HG02759 (cell line): ENCODE measurements around the gene FGFR3.
A peak's percentile ranks its signal among the peaks of the same experiment; 100 is the strongest.

Source experiments
- ATAC-seq: cut with Tn5 transposase; IDR thresholded peaks from one replicate; pipeline ENCODE4 v1.9.1; 2021; ENCODE audit warnings: mild to moderate bottlenecking, moderate library complexity; ENCODE audit not compliant: unreplicated experiment

The FGFR3 gene

DNA sequence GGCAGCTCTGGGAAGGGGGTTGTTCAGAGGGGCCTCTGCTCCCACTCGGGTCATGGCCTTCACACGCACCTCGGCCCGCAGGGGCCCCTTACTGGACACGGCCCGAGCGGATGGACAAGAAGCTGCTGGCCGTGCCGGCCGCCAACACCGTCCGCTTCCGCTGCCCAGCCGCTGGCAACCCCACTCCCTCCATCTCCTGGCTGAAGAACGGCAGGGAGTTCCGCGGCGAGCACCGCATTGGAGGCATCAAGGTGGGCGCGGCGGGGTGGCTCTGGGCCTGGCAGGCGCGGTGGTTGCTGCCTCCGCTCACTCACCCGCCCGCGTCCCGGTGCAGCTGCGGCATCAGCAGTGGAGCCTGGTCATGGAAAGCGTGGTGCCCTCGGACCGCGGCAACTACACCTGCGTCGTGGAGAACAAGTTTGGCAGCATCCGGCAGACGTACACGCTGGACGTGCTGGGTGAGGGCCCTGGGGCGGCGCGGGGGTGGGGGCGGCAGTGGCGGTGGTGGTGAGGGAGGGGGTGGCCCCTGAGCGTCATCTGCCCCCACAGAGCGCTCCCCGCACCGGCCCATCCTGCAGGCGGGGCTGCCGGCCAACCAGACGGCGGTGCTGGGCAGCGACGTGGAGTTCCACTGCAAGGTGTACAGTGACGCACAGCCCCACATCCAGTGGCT lies 8.3 kb downstream of the FGFR3 start:
- ATAC-seq: no peak

DNA sequence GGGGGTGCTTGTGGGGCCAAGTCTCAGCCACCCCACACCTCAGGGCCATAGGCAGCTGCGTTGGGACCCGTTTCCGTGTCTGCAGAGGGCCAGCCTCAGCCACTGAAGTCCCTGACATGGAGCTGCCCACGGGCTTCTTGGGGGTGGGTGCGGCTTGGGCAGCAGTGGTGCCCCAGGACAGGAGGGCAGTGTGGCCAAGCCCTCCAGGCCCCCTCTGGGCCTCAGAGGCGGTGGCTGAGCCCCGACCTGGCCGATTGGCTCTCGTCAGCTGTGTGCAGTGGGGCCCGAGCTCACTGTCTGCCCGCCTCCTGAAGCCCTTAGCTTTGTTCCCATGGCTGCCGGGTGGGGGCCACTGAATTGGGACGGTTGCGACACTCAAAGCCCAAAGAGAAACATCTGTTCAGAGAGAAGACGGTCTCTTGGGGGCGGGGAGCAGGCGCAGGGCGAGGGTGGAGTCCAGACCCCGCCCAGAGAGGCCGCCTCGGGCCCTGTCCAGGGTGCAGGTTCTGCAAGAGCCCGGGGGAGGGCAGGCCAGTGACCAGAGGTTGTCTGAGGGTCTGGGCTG lies 9.1 kb downstream of the FGFR3 start:
- no peak for ATAC-seq

DNA sequence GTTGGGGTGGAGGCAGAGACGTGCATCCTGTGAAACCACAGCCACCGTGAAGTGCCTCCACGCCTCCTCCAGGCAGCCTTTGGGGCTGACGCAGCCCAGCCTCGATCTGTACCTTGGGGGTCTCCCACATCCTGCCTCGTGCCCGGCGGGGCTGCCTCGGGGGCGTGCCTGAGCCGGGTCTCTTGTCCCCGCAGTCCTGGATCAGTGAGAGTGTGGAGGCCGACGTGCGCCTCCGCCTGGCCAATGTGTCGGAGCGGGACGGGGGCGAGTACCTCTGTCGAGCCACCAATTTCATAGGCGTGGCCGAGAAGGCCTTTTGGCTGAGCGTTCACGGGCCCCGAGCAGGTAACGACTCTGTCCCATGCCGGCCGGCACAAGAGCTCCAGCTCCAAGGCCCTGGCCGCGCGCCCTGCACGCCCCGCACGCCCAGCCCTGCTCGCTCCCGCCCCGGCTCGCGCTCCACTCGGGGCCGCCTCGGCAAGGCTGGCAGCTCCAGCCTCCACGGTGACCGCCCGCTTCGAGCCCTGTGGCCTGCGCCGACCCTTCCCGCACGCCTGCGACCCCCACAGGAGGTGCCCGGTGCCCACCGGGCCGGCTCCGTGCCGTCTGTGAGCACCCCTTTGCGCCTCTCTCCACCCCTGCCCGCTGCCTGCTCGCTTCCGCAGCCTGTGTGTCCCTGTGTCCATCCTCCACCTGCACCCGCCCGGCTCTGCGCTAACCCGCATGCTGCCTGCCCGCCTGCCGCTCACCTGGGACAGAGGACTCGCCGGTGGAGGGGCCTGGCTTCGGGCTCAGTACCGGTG lies 9.8 kb downstream of the FGFR3 start:
- ATAC-seq: no peak

DNA sequence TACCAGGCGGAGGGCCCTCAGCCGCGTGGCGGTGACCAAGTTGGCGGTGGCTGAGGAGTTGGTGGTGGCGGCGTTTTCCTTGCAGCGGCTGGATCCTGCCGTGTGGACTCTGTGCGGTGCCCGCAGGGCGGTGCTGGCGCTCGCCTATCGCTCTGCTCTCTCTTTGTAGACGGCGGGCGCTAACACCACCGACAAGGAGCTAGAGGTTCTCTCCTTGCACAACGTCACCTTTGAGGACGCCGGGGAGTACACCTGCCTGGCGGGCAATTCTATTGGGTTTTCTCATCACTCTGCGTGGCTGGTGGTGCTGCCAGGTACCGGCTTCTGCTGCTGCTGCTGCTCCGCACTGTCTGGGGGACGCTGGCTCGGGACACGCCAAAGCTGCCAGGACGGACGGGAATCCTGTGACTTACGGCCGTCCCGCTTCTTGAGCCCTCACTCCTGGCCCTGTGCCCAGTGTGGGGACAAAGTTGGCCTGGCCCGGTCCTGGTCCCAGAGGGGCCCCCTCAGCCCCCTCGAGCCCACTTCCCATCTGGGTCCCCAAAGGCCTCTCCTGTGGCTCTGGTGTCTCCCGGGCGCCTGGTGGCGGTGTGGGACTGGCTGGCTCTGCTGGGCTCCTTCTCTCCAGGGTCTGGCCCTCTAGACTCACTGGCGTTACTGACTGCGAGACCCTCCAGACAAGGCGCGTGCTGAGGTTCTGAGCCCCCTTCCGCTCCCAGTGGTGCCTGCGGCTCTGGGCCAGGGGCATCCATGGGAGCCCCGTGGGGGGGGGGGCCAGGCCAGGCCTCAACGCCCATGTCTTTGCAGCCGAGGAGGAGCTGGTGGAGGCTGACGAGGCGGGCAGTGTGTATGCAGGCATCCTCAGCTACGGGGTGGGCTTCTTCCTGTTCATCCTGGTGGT lies 10.7 kb downstream of the FGFR3 start:
- ATAC-seq: no peak

DNA sequence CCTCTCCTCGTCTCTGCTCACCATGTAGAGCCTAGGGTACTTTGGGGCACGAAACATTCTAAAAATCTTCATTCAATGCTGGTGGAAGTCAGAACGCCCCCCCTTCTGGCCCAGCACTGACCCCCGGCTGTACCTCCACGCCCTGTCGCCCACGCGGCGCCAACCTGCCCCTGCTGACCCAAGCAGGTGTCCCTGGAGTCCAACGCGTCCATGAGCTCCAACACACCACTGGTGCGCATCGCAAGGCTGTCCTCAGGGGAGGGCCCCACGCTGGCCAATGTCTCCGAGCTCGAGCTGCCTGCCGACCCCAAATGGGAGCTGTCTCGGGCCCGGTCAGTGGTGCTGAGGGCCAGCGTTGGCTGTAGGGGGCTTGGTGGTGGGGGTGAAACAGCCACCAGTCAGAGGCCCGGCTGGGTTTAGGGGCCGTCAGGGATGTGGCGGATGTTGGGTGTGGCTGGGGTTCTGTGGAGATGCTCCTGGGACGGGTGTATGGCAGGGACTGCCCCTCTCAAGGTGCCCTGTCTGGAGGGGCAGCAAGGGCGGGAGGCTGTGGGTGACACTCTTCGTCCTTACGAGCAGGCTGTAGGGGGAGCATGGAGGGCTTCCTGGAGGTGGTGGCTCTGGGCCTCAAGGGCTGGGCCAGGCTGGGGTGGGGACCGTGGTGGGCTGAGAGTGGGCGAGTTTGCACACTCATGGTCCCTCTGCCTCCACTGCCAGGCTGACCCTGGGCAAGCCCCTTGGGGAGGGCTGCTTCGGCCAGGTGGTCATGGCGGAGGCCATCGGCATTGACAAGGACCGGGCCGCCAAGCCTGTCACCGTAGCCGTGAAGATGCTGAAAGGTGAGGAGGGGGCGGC lies 11.8 kb downstream of the FGFR3 start:
- ATAC-seq: no peak

DNA sequence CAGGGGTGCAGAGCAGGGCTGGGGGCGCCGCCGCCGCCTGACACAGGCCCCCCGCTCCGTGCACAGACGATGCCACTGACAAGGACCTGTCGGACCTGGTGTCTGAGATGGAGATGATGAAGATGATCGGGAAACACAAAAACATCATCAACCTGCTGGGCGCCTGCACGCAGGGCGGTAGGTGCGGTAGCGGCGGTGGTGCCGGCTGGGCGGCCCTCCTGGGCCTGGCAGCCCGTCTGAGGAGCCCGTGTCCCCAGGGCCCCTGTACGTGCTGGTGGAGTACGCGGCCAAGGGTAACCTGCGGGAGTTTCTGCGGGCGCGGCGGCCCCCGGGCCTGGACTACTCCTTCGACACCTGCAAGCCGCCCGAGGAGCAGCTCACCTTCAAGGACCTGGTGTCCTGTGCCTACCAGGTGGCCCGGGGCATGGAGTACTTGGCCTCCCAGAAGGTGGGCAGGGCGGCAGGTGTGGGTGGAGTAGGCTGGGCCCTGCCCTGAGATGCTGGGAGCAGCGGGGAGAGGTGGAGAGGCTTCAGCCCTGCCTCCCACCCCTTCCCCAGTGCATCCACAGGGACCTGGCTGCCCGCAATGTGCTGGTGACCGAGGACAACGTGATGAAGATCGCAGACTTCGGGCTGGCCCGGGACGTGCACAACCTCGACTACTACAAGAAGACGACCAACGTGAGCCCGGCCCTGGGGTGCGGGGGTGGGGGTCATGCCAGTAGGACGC lies 12.6 kb downstream of the FGFR3 start:
- no peak for ATAC-seq

DNA sequence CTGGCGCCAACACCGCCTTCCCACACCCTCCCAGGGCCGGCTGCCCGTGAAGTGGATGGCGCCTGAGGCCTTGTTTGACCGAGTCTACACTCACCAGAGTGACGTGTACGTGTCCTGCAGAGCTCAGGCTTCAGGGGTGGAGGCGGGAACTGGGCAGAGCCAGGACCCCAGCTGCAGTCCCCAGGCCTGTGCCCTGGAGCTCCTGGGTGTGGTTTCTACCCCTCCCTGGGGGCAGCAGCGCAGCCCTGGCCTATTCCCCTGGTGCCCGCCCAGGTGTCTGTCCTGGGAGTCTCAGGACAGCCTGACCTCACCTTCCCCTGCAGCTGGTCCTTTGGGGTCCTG lies 13.1 kb downstream of the FGFR3 start:
- ATAC-seq: no peak

DNA sequence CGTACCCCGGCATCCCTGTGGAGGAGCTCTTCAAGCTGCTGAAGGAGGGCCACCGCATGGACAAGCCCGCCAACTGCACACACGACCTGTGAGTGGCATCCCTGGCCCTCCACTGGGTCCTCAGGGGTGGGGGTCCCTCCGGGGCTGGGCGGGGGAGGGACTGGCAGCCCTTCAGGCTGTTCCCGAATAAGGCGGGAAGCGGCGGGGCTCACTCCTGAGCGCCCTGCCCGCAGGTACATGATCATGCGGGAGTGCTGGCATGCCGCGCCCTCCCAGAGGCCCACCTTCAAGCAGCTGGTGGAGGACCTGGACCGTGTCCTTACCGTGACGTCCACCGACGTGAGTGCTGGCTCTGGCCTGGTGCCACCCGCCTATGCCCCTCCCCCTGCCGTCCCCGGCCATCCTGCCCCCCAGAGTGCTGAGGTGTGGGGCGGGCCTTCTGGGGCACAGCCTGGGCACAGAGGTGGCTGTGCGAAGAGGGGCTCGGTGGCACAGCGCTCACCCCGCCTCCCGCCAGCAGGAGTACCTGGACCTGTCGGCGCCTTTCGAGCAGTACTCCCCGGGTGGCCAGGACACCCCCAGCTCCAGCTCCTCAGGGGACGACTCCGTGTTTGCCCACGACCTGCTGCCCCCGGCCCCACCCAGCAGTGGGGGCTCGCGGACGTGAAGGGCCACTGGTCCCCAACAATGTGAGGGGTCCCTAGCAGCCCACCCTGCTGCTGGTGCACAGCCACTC lies 13.7 kb downstream of the FGFR3 start:
- ATAC-seq: no peak

DNA sequence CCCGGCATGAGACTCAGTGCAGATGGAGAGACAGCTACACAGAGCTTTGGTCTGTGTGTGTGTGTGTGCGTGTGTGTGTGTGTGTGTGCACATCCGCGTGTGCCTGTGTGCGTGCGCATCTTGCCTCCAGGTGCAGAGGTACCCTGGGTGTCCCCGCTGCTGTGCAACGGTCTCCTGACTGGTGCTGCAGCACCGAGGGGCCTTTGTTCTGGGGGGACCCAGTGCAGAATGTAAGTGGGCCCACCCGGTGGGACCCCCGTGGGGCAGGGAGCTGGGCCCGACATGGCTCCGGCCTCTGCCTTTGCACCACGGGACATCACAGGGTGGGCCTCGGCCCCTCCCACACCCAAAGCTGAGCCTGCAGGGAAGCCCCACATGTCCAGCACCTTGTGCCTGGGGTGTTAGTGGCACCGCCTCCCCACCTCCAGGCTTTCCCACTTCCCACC lies 14.3 kb downstream of the FGFR3 start:
- ATAC-seq: no peak

DNA sequence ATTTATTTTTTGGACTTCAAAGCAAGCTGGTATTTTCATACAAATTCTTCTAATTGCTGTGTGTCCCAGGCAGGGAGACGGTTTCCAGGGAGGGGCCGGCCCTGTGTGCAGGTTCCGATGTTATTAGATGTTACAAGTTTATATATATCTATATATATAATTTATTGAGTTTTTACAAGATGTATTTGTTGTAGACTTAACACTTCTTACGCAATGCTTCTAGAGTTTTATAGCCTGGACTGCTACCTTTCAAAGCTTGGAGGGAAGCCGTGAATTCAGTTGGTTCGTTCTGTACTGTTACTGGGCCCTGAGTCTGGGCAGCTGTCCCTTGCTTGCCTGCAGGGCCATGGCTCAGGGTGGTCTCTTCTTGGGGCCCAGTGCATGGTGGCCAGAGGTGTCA lies 15.3 kb downstream of the FGFR3 start:
- ATAC-seq: no peak

DNA sequence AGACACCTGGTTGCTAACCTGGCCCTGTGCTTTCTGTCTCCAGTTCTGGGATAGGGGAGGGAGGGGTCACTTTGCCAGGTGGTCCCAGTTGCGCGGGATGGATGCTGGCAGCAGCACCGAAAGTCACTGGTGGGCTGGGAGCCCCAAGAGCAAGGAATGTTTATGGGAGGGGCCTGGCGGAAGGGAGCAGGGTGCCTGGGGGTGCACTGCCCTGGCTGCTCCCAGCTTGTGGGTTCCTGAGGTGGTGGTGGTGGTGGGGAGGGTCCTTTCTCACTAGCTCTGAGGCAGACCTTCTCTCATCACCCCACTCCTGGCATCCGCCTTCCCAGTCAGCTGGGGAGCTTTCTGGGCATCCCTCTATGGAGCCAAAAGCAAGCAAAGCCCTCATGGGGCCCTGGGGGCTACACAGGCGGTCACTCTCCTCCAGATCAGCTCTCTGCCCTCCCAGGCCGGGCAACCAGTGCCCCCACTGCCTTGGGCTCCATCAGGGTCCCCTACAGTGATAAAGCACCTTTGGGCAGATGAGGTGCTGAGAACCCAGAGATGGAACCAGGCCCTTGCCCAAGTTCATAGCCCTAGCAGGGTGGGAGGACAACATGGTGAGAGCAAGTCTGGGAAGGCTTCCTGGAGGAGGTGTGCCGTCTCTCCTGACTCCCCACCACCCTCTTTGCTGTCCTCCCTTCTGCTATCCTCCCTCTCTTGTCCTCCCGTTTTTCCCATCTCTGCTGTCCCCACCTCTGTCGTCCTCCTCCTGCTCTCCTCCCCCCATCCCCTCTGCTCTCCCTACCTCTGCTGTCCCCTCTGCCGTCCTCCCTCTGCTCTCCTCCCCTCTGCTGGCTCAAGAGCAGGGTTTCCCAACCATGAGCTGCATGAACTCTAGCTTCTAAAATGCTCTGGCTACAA lies 16.0 kb downstream of the FGFR3 start:
- ATAC-seq: no peak

DNA sequence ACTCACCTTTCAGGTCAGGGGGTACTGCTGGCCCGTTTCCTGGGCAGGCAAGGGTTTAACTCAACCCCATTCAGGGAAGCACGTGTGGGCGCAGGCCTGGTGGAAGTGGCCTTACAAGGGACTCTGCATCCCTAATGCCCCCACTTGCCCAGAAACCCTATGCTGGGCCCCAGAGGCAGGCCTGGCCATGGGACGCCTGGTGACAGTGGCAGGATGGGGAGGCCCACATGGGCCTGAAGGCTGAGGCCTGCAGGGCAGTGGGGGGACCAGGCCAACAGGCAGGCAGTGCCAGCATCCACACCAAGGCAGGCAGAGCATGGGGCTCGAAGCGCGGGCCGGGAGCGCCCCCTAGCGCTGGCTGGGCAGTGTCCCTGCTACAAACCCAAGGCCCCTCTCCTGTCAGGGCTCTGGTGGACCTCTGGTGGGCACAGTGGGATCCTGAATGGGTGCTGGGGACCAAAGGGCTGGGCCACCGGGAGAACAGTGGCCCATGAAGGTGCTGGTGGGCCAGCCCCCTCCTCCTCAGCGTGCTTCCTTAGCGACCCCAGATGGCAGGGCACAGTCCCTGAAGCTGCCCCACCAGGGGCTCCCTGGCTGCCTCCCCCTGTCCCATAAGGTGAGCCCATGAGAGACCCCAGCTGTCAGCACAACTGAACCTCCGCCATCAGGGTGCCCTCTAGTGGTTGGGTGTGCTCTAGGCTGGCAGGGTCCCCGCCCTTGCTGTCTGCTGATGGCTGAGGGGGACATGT lies 16.8 kb downstream of the FGFR3 start:
- ATAC-seq: peak; percentile 60

DNA sequence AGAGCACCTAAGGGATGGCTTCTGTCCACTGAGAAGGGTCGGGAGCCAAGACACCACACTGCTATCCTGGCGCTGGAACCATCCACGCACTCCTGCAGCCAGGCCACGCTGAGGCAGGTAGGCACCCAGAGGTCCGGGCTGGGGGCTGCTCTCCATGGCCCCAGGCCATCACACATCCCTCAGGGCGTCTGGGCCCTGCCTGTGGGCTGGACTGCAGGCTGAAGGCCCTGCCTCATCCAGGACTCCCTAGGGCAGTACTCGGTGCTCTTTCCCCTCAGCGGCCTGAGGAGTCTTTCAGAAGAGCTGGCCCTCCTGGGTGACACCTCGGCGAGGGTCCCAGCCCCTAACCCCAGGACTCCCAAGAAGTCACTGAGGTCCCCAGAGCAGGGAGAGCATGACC lies 17.7 kb downstream of the FGFR3 start:
- ATAC-seq: no peak

DNA sequence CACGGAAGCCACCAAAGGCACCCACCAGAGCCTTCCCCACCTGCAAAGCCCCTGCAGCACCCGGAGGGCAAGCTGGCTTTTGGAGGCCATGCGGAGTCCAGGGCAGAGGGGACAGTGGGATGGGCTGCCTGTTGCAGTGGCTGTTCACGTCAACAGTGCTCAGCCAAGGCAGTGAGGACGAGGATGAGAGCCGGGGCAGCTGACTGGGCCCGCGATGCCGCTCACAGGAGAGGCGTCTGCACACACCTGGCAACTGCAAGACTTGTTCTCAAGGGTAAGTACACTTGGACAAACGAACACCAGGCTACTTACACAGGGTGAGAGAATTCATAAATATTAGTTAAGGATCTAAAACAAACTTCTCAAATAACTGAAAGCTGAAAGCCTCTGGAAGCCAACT lies 19.6 kb downstream of the FGFR3 start:
- no peak for ATAC-seq

DNA sequence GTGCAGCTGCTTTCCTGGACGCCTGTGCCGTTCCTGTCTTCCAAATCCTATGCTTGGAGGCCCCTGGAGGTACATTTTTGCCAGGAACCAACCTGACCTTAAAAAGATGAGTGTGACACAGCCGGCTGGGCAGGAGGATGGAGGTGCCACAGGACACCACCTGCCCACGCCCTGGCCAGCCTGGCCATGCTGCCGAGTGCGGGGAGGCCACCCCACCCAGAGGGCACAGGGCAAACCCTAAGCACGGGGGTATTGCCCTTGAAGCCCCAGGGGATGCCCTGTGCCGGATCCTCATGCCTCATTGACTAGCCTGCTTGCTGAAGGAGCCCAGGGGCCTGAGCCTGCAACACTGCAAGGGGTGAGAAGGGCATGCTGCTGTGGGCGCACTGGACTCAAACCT lies 20.1 kb downstream of the FGFR3 start:
- no peak for ATAC-seq

DNA sequence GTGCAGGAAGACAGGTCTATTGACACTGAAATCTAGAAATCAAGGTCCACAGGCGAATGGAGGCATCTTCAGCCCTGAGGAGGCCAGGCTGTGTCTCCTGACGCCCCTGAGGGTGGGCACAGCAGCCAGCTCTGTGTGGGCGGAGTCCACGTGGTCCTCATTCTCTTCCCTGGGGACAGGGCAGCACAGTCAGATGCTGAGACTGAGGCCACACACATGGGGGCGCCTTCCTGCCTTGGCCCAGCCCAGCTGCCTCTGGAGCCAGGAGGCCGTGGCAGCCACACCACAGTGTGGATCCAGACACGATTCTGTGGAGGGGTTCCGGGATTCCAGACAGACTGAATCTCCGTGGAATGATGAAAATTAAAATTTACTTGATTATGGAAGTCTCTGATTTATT lies 20.8 kb downstream of the FGFR3 start:
- no peak for ATAC-seq

DNA sequence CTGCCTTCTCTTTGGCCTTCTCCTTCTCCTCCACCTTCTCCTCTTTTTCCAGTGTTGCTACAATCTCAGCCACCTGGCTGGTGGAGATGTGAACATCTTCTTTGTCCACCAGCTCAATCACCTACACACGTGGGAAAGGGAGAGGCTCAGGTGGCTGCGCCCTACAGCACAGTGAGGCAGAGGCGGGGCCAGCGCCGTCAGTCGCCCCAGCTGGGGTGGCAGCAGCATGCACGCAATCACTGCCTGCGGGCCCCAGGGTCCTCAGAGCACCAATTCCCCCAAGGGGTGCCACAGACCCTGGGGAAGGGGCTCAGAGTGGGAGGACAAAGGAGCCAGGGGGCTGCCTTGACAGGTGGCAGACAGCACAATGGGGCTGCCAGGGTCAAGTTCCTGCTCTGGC lies 21.4 kb downstream of the FGFR3 start:
- ATAC-seq: no peak
